HG03520 (cell line): Measurements from ENCODE around the gene TMEM59L.
"Not testable (repeated sequence)": the region's sequence is repeated elsewhere in the genome, so short reads cannot be mapped to it uniquely, and the experiment has no call there.

Source experiments
- ATAC-seq: cut with Tn5 transposase; IDR thresholded peaks from one replicate; pipeline ENCODE4 v1.9.1; 2021; ENCODE audit warnings: mild to moderate bottlenecking, moderate library complexity; ENCODE audit not compliant: unreplicated experiment

The TMEM59L gene

DNA sequence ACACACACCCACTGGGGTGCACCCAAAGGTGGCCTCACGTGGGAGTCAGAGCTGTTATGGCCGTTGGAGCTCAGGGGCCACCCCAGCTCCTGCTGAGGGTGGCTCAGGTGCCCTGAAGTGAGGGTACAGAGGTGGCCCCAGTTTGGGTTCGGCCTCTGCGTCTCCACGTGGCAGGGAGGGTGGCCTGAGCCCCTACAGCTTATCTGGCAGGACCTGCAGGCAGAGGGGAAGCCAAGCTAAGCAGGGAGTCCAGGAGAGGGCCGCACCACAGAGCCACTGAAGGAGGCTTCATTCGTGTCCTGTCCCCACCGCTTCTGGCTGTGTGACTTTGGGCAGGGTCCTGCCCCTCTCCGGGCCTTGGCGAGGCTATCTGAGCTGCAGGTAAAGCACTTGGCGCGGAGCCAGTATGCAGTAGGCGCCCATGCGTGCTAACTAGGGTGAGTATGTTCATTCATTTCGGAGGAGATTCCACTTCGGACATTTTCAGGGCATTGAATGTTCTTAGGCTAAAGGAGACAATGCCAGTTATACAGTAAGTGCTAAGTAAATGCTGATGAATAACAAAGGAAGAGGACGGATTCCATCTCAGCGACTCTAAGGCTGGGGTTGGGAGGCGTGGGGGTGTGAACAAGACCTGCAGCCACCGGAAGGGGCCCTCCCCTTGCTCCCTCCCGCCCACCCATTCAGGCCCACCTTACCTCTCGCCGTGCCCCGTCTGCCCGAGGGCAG is 19.1 kb upstream of the TMEM59L start:
- ATAC-seq: no peak

GRCh38 chr19:18594096-18594823 is 18.4 kb upstream of the TMEM59L start:
- no peak for ATAC-seq

GRCh38 chr19:18594824-18595373 is 17.8 kb upstream of the TMEM59L start:
- no peak for ATAC-seq

GRCh38 chr19:18595475-18595874 is 17.2 kb upstream of the TMEM59L start:
- ATAC-seq: no peak

DNA sequence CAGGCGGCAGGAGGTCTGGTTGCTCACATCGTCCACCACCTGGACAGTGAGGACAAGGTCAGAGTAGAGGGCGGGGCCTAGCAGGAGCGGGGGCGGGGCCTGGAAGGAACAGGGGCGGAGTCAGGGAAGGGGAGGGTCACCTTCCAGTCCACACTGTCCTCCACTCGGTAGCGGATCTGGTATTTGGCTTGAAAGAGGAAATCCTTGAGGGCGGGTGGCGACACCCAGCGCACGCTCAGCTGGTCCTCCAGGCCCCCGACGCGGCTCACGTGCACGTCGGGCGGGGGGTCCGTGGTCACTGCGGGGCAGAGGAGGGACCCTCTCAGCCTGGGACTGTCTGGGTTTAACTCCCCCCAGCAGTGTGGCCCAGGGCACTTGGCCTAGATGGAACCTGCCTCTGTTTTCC is 15.9 kb upstream of the TMEM59L start:
- ATAC-seq: no peak

GRCh38 chr19:18597809-18598660 is 14.6 kb upstream of the TMEM59L start:
- ATAC-seq: no peak

- no peak for ATAC-seq
Observed at GRCh38 chr19:18599485-18599884, 13.2 kb upstream of the TMEM59L start.

- not testable (repeated sequence) for ATAC-seq
Observed at GRCh38 chr19:18600692-18601397, 11.8 kb upstream of the TMEM59L start.

DNA sequence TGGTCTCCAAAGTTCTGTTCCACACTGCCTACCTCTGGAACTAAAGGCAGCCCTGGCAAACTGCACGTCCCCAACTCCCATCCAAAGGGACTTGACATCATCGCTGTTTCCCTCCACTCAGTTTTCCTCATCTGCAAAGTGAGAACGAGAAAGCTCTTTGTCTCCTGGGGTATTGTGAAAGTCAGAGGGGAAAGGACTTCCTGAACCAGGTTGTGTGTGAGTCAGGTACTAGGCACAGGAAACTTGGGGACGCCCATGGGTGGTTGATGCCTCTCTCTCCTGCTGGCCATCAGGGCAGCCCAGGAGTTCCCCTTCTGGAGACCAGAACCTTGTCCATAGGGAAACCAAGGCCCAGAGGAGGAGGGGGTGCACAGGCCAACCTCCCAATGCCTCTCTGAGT is 10.8 kb upstream of the TMEM59L start:
- no peak for ATAC-seq

DNA sequence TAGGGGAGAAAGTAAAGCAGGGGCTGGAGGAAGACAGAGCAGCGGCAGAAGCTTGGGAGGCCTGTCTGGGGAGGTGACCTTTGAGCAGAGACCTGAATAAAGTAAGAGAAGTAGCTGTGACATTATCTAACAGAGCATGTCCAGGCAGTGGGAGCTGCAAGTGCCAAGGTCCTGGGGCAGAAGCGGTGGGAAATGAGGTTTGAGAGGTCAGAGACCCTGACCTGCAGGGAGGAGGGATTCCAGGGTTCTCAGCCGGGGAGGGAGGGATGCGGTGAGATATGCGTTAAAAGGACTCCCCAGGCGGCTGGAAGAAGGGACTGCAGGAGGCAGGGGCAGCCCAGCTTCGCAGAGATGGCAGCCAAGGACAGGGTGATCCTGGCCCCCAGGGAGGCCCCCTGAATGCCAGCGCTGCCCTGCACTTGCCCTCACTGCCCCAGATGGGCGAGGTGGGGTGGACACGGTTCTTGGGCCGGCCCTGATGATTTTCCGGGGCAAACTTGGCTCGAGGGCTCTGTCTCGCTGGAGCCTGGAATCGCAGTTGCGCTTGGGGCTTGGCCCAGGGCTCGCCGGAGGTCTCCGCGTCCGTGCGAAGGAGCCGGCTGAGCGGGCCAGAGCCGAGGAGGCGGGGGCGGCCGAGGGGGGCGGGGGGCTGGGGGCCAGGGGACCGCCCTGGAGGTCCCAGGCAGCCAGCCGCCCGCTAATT is 9.3 kb upstream of the TMEM59L start:
- no peak for ATAC-seq

DNA sequence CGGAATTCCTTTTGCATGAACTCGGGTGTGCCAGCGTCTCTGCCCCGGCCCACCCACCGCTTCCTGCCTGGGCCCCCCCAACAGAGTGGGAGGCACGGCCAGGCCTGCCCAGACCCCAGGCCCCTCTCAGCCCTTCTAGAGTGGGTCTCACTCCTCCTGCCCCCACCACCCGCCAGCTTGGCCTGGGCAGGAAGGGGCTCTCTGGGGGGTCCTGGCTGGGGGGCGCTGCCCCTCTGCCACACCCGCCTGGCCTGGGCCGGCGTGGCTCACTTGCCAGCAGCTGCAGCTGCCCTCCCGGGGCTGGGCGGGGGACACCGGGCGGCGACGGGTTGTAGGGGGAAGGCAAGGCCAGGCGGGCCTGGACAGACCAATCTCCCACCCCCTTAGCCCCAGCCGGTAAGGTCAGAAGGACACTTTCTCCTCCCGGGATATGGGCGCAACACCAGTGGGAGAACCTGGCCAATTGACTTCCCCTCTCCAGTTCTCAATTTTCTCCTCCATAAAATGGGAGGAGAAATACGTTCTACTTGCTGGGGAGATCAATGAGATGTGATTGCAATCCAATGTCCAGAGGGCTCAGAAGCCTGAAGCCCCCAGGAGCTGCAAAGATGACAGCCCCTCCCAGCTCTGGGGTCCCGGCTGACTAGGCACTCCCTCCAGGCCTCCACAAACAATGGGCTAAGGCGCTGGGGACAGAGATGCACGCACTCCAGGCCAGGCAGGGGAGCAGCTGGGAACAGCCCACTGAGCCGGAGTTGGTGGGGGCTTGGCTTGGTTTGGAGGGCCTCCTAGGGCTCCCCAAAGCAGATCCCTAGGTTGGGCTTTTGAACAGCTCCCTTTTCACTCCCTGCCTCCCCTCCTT is 8.5 kb upstream of the TMEM59L start:
- ATAC-seq: no peak

- ATAC-seq: no peak
Observed at GRCh38 chr19:18604820-18605159, 7.9 kb upstream of the TMEM59L start.

- no peak for ATAC-seq
Observed at GRCh38 chr19:18605196-18605545, 7.5 kb upstream of the TMEM59L start.

GRCh38 chr19:18605546-18606280 is 7.0 kb upstream of the TMEM59L start:
- ATAC-seq: no peak

GRCh38 chr19:18606281-18607225 is 6.1 kb upstream of the TMEM59L start, which contains the start of gene CRLF1:
TSS of gene CRLF1 (minus strand) at chr19:18606799. CDS start at chr19:18606656, 143 bp downstream.
- ATAC-seq: no peak

GRCh38 chr19:18607226-18608101 is 5.2 kb upstream of the TMEM59L start:
- no peak for ATAC-seq
